ENCODE data around the gene CYBA. TPM values are rescaled to one million over a fixed set of nuclear protein-coding genes. Genes with fewer than 3 reads are reported as not detected.

CYBA gene
- total RNA-seq, 4 donors from 2014 or later = 17.4 to 72.0 (median 38.3) TPM

DNA sequence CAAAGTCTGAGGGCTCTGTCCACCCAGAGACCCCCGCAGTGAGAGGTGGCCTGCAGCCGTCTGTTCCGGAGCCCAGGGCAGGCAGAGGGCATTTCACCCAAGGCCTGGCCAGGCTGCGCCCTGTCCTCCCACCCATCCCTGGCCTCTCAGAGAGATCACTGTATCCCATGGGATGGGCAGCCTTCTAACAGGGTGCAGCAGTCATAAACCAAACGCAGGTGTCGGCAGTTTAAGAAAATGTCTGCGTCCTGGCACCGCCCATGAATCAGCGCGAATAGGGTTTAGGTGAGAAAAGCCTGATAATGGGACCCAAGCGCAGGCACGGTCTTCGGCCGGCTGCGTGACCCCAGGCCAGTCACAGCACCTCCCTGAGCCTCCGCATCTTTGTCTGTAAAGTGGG is 5.4 kb downstream of the CYBA start:
- H3K27ac ChIP-seq = no peak overlapping the region
- H3K27me3 ChIP-seq = no peaks in the 10 kb centered on the region
- H3K4me1 ChIP-seq = no peaks in the 10 kb centered on the region
- H3K9me3 ChIP-seq = no peaks in the 10 kb centered on the region
- no peaks in the 10 kb centered on the region for H3K36me3 ChIP-seq
- DNase-seq = no peak
- no peak overlapping the region for H3K4me3 ChIP-seq
- intact Hi-C loops (cut with DNase I; ENCODE audit: low total_unique reads) = no loop called here
- TF ChIP-seq, protein P1, sequence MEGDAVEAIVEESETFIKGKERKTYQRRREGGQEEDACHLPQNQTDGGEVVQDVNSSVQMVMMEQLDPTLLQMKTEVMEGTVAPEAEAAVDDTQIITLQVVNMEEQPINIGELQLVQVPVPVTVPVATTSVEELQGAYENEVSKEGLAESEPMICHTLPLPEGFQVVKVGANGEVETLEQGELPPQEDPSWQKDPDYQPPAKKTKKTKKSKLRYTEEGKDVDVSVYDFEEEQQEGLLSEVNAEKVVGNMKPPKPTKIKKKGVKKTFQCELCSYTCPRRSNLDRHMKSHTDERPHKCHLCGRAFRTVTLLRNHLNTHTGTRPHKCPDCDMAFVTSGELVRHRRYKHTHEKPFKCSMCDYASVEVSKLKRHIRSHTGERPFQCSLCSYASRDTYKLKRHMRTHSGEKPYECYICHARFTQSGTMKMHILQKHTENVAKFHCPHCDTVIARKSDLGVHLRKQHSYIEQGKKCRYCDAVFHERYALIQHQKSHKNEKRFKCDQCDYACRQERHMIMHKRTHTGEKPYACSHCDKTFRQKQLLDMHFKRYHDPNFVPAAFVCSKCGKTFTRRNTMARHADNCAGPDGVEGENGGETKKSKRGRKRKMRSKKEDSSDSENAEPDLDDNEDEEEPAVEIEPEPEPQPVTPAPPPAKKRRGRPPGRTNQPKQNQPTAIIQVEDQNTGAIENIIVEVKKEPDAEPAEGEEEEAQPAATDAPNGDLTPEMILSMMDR (IDR thresholded peaks at IDR 0.05) = no peak
- TF ChIP-seq POLR2A (IDR thresholded peaks at IDR 0.05) = no peak

DNA sequence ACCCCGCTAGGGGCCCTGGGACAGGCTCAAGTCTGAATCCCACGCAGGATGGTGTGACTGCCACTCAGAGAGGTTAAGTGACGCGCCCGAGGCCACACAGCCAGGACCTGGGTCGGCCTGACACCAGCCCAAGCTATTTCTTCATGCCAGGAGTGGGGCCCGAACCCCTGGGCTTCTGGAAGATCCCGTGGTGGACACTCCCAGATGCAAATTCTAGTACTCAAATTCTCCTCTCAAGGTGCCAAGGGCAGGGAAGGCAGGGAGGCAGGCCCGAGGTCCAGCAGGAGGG is 7.3 kb downstream of the CYBA start:
- Histone ChIP-seq H3K9me3 (no peaks in the 10 kb centered on the region), H3K27ac (no peak overlapping the region), H3K4me3 (no peak overlapping the region), H3K36me3 (no peaks in the 10 kb centered on the region), H3K4me1 (no peaks in the 10 kb centered on the region), H3K27me3 (peaks cover 0 to under 1% of the 10 kb centered on the region in 2 donors)
- no peak for DNase-seq
- intact Hi-C loops (cut with DNase I; ENCODE audit: low total_unique reads) = no loop called here
- TF ChIP-seq, protein P1 (IDR thresholded peaks at IDR 0.05) = no peak
- TF ChIP-seq POLR2A (IDR thresholded peaks at IDR 0.05) = no peak

DNA sequence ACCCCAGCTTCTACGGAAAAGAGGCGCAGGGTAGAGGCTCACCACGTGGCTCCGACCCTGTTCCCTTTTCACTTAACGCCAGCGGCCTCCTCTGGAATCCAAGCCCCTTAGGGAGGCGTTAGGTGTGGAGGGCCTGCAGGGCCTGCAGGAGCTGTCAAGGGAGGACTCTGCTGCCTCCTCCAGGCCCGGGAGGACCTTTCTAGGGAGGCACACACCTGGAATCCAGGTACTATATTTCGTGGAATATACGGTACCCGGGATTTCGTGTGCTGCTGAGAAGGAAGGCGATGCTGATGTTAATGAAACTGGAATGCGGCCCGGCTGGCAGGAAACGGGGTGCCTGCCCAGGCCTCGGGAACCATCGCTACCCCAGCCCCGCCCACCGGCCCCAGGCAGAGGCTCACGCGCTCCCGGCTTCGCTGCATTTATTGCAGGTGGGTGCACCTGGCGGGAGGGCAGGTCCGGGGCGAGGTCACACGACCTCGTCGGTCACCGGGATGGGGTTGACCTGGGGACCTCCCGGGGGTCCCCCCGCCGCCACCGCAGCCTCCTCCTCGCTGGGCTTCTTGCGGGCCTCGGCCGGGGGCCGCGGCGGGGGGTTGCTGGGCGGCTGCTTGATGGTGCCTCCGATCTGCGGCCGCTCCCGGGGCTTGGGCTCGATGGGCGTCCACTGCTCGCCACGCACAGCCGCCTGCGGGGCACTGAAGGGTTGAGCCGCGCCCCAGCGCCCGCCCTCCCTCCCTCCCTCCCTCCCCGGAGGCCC is 7.8 kb downstream of the CYBA start:
- intact Hi-C loops (cut with DNase I; ENCODE audit: low total_unique reads) = no loop called here
- peaks cover 0 to 6% of the 10 kb centered on the region in 2 donors for H3K27me3 ChIP-seq
- no peaks in the 10 kb centered on the region for H3K4me1 ChIP-seq
- no peaks in the 10 kb centered on the region for H3K9me3 ChIP-seq
- TF ChIP-seq, protein P1 (IDR thresholded peaks at IDR 0.05) = no peak
- TF ChIP-seq POLR2A (IDR thresholded peaks at IDR 0.05) = no peak
- no peak overlapping the region for H3K27ac ChIP-seq
- DNase-seq = no peak
- no peak overlapping the region for H3K4me3 ChIP-seq
- H3K36me3 ChIP-seq = no peaks in the 10 kb centered on the region

DNA sequence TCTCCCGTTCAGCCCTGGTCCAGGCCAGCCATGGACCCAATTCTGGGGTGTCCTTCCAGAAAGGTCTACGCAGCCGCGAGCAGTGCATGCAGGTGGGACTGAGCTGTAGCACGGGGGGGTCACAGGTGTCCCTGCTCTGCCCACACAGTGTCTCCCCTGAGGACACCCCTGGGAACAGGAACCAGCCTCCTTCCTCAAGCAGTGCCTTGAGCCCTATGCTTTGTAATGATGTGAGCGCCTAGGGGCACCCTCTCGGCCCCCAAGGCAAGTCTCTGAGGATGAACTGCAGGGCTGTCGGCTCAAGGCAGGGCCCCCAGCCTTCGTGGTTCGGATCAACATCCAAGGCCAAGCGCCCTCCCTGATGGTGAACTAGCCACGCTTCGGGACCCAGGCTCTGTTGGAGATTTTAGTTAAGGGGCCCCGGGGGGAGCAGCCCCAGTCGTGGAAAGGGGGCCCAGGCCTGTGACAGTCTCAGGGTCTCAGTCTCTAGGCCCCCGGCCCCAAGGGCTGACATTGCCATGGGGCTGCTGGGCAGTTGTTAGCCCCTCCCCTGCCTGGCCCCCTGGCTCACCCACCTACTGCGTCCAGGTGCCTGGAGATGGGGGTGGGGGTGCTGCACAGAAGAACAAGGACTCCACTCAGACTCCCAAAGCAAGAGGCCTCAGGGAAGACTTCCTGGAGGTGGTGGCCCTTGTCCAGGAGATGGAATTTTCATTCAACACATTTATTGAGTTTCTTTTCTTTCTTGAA is 10.2 kb downstream of the CYBA start:
- no peak for TF ChIP-seq POLR2A (IDR thresholded peaks at IDR 0.05)
- TF ChIP-seq, protein P1 (IDR thresholded peaks at IDR 0.05) = no peak
- H3K27me3 ChIP-seq = peaks cover 0 to 9% of the 10 kb centered on the region in 2 donors

DNA sequence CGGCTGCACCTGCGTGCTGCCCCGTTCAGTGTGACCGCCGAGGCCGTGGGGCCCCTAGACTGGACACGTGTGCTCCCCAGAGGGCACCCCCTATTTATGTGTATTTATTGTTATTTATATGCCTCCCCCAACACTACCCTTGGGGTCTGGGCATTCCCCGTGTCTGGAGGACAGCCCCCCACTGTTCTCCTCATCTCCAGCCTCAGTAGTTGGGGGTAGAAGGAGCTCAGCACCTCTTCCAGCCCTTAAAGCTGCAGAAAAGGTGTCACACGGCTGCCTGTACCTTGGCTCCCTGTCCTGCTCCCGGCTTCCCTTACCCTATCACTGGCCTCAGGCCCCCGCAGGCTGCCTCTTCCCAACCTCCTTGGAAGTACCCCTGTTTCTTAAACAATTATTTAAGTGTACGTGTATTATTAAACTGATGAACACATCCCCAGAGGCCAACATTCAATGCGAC is 10.8 kb downstream of the CYBA start:
- Histone ChIP-seq H3K9me3 (no peaks in the 10 kb centered on the region), H3K36me3 (no peaks in the 10 kb centered on the region), H3K4me1 (peaks cover 0 to 1% of the 10 kb centered on the region in 2 donors), H3K27ac (no peak overlapping the region), H3K27me3 (peaks cover 0 to 9% of the 10 kb centered on the region in 2 donors), H3K4me3 (no peak overlapping the region)
- DNase-seq = no peak
- intact Hi-C loops (cut with DNase I; ENCODE audit: low total_unique reads) = no loop called here
- TF ChIP-seq POLR2A (IDR thresholded peaks at IDR 0.05) = no peak
- TF ChIP-seq, protein P1 (IDR thresholded peaks at IDR 0.05) = no peak

More for the DNA sequence above, 10.2 kb downstream of the CYBA start:
- no peak overlapping the region for H3K27ac ChIP-seq
- DNase-seq = no peak
- H3K4me1 ChIP-seq = no peaks in the 10 kb centered on the region
- H3K36me3 ChIP-seq = no peaks in the 10 kb centered on the region
- intact Hi-C loops (cut with DNase I; ENCODE audit: low total_unique reads) = no loop called here
- H3K4me3 ChIP-seq = no peak overlapping the region
- H3K9me3 ChIP-seq = no peaks in the 10 kb centered on the region

Measured in uterus (tissue), 4 donors.